IMR-90 (cell line): ENCODE measurements around the gene ACAD11.

Experiments
- MAFK ChIP-seq: IDR thresholded peaks from 2 replicates; pipeline ENCODE4 v1.6.1; 2012; ENCODE audit warnings: low read depth, low read length, improper control_type of control experiment
- MXI1 ChIP-seq: IDR thresholded peaks from 2 replicates; pipeline ENCODE4 v1.6.1; 2012; ENCODE audit warnings: low read depth, mild to moderate bottlenecking, low read length, moderate library complexity, borderline replicate concordance
- POLR2A ChIP-seq: IDR thresholded peaks from 2 replicates; pipeline ENCODE4 v1.6.1; 2012; ENCODE audit warnings: mild to moderate bottlenecking, low read depth, low read length
- TF ChIP-seq, protein P1 (sequence below): conservative IDR thresholded peaks from 2 replicates; pipeline ENCODE4 v1.5.1; 2012; ENCODE audit warnings: mild to moderate bottlenecking, low read depth, low read length, improper control_type of control experiment
- TF ChIP-seq, protein P2 (sequence below): fragments of 150-350 bp; IDR thresholded peaks from 2 replicates; pipeline ENCODE4 v1.6.1; 2016; ENCODE audit warnings: low read depth, mild to moderate bottlenecking, low read length, moderate library complexity, borderline replicate concordance

DNA sequence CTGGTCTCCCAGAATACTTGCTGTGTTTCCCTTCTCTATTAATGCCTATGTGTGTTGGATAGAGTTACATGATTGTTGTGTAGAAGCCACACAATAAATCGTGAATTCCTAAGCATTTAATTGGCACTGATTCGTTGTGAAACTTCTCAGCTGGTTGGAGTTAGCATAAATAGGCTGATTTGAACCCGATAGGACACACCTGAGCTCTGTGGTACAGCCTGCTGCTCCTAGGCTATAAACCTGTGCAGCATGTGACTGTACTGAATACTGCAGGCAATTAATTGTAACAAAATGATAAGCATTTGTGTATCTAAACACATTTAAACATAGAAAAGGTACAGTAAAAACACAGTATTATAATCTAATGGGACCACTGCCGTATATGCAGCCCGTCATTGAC is 4.9 kb downstream of the ACAD11 start:
- TF ChIP-seq, protein P1, sequence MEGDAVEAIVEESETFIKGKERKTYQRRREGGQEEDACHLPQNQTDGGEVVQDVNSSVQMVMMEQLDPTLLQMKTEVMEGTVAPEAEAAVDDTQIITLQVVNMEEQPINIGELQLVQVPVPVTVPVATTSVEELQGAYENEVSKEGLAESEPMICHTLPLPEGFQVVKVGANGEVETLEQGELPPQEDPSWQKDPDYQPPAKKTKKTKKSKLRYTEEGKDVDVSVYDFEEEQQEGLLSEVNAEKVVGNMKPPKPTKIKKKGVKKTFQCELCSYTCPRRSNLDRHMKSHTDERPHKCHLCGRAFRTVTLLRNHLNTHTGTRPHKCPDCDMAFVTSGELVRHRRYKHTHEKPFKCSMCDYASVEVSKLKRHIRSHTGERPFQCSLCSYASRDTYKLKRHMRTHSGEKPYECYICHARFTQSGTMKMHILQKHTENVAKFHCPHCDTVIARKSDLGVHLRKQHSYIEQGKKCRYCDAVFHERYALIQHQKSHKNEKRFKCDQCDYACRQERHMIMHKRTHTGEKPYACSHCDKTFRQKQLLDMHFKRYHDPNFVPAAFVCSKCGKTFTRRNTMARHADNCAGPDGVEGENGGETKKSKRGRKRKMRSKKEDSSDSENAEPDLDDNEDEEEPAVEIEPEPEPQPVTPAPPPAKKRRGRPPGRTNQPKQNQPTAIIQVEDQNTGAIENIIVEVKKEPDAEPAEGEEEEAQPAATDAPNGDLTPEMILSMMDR = no peak
- TF ChIP-seq MAFK (no peak), POLR2A (no peak), MXI1 (no peak)
- TF ChIP-seq, protein P2, sequence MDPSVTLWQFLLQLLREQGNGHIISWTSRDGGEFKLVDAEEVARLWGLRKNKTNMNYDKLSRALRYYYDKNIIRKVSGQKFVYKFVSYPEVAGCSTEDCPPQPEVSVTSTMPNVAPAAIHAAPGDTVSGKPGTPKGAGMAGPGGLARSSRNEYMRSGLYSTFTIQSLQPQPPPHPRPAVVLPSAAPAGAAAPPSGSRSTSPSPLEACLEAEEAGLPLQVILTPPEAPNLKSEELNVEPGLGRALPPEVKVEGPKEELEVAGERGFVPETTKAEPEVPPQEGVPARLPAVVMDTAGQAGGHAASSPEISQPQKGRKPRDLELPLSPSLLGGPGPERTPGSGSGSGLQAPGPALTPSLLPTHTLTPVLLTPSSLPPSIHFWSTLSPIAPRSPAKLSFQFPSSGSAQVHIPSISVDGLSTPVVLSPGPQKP = no peak
